Left kidney (tissue), 2 donors: ENCODE measurements around the gene SIN3A. TPM values are rescaled to one million over a fixed set of nuclear protein-coding genes. Genes with fewer than 3 reads are reported as not detected.
"Not testable (repeated sequence)": the region's sequence is repeated elsewhere in the genome, so short reads cannot be mapped to it uniquely, and the experiment has no call there.

Source experiments
- DNase-seq: peaks from one replicate; pipeline ENCODE4 v3.0.0-alpha.2; 2013
- polyA plus RNA-seq: library from polyadenylated mRNA; unstranded; fragments of 120-200 nt; gene quantifications from one replicate; pipeline ENCODE4 v1.2.1, GENCODE V29; 2013; ENCODE audit not compliant: insufficient read length

SIN3A gene
- polyA plus RNA-seq, 1 donor = 65.4 TPM

GRCh38 chr15:75383986-75384385 is 67.5 kb downstream of the SIN3A start:
- DNase-seq = not testable (repeated sequence)

- DNase-seq = no peak
These were observed 70.7 kb downstream of the SIN3A start for GRCh38 chr15:75380773-75381172.

DNA sequence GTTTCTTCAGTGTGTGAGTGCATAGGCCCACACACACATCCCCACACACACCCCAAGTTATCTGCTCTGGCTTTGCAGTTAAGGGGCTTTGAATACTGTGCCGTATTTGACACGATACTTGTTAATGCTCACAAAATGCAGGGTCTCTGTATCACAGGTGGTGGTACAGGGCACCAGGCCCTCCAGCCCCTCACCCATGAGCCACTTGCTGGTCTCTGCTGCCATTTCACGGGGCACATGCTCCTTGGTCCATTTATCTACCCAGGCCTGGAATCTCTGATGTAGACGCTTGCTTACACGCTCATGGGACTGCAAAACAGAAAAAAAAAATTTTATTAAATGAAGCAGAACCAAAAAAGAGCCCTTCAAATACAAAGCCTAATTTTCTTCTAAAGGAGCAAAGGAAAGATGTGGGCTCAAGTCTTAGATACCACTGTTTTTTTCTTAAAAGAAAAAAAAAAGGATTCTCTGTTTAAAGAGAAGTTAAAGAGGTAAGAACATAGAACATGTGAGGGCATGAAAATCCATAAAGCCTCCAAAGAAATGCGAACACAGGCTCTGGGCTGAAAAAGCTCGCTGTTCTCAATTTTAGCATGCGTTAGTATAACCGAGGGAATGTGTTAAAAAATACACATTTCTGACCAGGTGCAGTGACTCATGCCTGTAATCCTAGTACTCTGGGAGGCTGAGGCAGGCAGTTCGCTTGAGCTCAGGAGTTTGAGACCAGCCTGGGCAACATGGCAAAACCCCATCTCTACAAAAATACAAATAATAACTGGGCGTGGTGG is 79.4 kb downstream of the SIN3A start:
- no peak for DNase-seq

- DNase-seq = no peak
These were observed 80.0 kb downstream of the SIN3A start for GRCh38 chr15:75371486-75371885.

DNA sequence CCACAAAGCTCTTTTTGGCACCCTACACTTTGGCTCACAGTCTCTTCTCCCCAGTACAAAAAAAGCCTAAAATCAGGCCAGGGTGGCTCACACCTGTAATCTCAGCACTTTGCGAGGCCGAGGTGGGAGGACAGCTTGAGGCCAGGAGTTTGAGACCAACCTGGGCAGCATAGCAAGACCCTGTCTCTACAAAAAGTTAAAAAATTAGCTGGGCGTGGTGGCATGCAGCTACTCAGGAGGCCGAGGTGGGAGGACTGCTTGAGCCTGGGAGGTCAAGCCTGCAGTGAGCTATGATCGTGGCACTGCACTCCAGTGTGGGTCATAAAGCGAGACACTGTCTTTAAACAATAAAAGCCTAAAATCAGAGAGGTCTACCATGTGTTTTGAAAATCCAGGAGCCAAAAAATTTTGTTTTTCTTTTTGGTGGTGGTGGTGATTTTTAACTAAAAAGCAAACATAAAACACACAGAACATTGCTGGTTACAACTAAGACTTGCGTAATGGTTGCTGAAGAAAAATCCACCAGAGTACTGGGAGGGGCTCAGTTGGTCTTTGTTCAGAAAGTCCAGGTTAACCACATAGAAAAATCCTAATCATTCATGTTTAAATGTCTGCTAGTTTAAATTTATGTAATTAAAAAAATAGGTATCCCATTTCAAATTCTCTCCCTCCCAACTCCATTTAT is 81.5 kb downstream of the SIN3A start:
- no peak for DNase-seq

- no peak for DNase-seq
These were observed 82.7 kb downstream of the SIN3A start for GRCh38 chr15:75368689-75369239.

- DNase-seq = peak; percentile 92
These were observed 83.4 kb downstream of the SIN3A start, which contains the start of gene MAN2C1 for GRCh38 chr15:75367913-75368688. MAN2C1 (minus strand) TSS chr15:75368607; CDS start chr15:75368583, 24 bp downstream.

- DNase-seq = no peak
These were observed 84.0 kb downstream of the SIN3A start for GRCh38 chr15:75367406-75367912.

DNA sequence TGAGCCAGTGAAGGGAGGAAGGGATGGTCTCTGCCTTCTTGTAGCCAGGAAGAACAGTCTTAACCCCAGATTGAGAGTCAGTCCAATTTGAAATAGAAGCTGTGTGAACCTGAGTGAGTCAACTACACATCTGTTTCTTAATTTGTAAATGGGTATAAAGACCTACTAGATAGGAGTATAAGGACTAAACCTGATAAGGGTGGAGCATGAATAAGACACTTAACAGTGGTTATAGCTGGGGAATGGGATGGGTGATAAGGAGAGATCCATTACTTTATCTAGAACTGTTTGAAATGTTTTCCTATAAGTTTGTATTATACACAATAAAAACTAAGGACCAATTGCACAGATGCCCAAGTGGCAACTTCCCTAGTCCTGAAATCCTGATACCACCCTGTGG is 84.5 kb downstream of the SIN3A start:
- DNase-seq = no peak

DNA sequence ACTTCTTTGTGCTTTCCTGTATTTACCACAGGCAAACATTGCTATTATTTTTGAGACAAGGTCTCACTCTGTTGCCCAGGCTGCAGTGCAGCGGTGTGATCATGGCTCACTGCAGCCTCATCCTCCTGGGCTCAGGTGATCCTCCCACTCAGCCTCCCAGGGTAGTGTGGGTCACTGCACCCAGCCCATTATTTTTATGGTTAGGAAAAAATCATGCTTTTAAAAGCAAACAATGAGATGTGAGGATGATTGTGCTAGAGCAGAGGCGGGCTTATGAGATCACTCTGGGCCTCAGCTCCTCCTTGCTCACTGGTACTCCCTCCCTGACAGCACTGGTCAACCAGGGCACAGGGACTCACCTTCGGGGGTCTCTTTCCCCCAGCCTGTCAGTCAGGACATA is 85.3 kb downstream of the SIN3A start:
- no peak for DNase-seq

- no peak for DNase-seq
These were observed 86.6 kb downstream of the SIN3A start for GRCh38 chr15:75364881-75365280.

GRCh38 chr15:75363786-75364185 is 87.7 kb downstream of the SIN3A start:
- DNase-seq = no peak

DNA sequence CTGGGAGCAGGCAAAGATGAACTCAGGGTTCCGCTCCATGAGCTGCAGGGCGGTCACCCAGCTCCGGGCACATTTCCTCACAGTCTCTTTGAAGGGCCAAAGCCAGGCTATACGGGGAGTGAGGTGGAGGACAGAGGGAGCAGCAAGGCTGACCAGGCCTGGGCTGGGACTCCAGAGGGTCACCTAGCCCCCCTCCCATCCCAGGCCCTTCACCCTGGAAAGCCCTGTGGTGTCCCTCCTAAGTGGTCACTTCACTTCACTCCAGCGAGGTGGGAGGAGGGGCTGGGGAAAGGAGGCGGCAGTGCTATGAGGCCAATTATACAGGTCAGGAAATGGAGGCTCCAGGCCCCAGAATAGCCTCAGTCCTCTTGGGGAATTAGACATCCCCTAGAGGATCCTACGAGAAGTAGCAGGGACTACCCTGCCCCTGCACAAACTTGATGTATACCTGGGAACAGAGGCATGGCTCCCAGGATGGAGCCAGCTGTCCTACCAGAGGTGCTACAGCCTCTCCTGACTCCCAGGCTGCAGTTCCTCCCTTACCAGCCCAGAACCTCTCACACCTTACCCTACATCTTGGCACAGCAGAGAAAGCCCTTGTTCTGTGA is 88.7 kb downstream of the SIN3A start:
- no peak for DNase-seq

DNA sequence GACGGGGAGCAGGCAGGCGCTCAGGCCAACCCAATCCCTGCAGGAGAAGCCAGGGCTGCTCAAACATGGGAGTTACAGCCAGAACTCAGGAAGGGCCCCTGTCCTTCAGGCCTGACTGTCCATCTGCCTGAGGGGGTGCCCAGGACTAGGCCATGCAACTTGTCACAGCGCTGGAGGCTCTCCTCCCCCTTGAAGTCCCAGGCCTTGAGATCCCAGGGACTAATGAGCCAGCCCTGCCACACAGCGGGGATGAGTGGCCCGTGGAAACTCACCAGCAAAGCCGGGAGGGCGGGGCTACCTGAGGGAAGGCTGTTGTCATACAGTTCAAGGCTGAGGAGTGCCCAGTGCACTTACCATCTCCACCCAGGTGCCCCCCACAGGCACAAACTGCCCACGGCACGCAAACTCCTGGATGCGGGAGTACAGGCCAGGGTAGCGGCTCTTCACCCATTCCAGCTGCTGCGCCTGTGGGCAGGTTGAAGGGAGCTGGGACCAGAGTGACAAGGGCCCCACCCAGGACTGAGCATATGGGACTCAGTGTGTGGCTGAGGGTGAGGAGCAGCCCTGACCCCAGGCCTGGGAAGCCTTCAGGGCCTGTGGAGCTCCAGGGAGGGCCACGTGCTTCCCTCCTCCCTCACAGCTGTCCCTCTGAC is 89.4 kb downstream of the SIN3A start:
- no peak for DNase-seq

DNA sequence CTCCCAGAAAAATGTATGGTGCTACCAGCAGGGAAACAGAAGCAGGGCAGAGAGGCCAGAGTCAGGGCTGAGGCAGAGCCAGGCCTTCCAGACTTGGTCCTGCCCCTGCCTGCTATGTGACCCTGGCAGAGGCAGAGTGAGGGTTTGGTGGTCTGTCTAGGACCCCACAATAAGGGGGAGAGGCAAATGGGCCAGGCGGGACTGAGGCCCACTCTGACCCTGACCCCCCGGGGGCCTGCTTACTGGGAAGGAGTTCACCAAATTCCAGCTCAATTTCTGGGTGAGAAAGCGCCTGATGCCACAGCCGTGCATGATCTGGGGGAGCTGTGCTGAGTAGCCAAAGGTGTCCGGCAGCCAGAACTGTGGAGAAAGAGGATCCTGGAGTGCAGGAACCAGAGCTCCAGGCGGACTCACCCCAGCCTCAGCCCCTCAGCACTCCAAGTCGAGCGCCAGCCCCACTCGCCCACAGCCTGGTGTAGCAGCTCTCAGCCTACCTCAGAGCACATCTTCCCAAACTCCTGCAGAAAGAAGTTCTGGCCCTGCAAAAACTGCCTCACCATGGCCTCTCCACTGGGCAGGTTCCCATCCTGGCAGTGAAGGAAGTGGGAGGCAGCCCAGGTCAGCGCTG is 90.0 kb downstream of the SIN3A start:
- DNase-seq = no peak

DNA sequence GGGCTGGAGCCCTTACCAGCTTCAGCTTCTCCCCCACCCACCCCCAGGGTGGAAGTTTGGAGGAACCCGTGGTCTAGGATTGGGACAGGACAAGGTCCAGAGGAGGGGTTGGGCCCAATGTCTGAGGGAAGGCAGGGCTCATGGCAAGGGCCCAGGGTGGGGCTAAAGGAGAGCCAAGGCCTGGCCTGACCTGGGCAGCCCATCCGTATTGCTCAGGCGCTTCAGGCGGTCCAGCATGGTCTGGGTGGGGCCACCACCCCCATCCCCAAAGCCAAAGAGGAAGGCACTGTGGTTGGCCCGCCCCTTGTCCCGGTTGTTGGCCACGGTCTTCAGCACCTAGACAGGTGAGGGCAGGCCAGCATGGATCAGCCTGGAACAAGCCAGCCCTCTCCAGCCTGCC is 90.6 kb downstream of the SIN3A start:
- DNase-seq = no peak

DNA sequence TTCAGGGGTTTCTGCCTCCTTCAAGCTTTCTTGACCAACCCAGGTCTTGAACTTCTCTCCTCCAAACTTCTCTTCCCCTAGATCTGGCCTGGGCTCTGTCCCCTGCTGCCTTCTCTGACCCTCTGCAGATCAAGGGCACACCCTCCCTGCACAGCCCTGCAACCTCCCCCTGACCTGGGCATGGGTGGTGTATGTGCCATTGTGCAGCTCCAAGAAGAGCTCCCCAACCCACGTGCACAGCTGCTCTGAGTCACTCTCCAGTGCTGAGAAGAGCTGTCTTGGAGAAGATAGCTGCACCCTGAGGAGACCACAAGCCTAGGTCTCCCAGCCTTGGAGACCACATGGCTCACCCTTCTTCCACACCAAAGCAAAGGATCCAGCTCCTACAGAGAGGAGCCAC is 91.1 kb downstream of the SIN3A start:
- DNase-seq = no peak

DNA sequence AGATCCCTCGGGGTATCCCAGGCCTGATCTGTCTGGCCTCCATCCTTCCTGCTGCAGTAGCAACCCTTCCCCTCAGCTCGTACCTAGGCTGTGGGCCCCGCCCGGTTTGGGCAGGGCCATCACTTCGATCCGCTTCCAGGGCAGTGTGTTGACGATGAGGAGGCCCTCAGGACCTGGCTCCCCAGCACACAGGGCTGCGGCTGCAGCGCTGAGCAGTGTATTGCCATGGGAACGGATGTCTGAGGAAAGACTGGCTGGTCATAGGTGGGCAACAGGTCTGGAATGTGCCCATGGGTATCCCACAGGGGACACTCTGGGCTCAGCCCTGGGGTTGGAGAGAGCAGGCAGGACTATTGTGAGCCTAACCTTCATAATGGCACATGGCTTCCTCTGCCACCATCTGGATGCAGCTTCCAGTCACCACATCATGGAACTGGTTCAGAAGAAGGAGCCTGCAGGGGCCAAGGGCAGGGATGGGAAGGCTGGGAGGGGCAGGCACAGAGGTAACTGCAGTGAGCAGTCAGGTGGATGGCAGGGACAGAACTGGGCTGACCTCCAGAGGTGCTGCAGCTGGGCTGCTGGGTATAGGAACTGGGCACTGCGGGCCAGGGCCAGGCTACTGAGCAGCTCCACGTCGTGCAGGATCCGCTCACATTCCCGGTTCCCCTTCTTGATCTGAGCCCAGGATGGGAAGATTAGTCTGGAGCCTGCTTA is 91.8 kb downstream of the SIN3A start:
- DNase-seq = no peak

DNA sequence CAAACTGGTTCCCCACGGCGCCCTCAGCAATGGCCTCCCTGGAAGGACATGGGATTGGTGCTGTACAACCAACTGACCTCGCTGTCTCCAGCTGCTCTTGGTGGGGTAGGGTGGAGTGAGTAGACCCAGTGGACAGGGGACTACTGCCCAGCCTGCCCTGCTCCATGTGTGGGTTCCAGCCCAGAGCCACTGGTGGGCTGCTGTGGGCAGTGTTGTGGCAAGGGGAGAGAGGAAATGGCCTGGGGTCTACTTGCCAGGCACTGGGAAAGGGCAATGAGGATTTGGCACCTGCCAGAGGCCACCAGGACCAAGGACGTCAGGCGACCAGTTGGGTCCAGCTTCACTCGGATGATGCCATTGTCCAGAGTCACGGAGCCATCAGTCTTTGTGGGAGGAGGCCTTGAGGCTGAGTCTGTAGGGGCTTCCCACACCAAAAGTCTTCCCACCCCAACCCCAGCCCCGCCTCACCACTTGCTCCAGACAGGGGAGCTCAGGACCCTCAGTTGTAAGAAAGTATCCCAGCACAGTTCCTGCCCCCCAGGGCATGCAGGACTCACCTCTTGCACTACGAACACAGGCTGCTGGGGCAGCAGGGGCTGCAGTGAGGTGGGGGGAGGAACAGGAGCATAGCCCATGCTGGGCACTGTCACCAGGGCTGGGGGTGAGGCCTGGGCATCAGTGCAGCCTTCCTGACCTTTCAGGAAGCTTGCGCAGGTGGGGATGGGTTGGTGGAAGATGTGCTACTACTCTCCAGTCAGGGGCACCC is 92.5 kb downstream of the SIN3A start:
- DNase-seq = no peak
